Fibroblast of mammary gland (primary cell): ENCODE measurements around the gene SLC1A3.

Experiments
- DNase-seq: peaks from one replicate; pipeline ENCODE4 v3.0.0-alpha.2; 2010; ENCODE audit warnings: low read depth
- H3K4me3 ChIP-seq: 2 replicates; pipeline ENCODE4 v1.5.1; 2011; ENCODE audit warnings: low read depth, mild to moderate bottlenecking, low read length, moderate library complexity; ENCODE audit not compliant: control insufficient read depth
- CTCF ChIP-seq: conservative IDR thresholded peaks from 2 replicates; pipeline ENCODE4 v1.5.1; 2011; ENCODE audit warnings: low read depth, low read length, inconsistent platforms; ENCODE audit not compliant: control insufficient read depth, insufficient read depth

The SLC1A3 gene

GRCh38 chr5:36679221-36679989, 73.0 kb downstream of the SLC1A3 start:
- no peak for DNase-seq
- no peak overlapping the region for H3K4me3 ChIP-seq
- no peak for TF ChIP-seq CTCF

GRCh38 chr5:36680066-36680465, 73.7 kb downstream of the SLC1A3 start:
- TF ChIP-seq CTCF: no peak
- no peak overlapping the region for H3K4me3 ChIP-seq
- no peak for DNase-seq

- DNase-seq: no peak
- H3K4me3 ChIP-seq: no peak overlapping the region
- TF ChIP-seq CTCF: no peak
Observed at GRCh38 chr5:36681711-36682110, 75.3 kb downstream of the SLC1A3 start.

- H3K4me3 ChIP-seq: no peak overlapping the region
- no peak for TF ChIP-seq CTCF
- no peak for DNase-seq
Observed at GRCh38 chr5:36682499-36682898, 76.1 kb downstream of the SLC1A3 start.

- no peak overlapping the region for H3K4me3 ChIP-seq
- no peak for TF ChIP-seq CTCF
- peak; percentile 87 for DNase-seq
Observed at GRCh38 chr5:36683821-36684434, 77.5 kb downstream of the SLC1A3 start.

DNA sequence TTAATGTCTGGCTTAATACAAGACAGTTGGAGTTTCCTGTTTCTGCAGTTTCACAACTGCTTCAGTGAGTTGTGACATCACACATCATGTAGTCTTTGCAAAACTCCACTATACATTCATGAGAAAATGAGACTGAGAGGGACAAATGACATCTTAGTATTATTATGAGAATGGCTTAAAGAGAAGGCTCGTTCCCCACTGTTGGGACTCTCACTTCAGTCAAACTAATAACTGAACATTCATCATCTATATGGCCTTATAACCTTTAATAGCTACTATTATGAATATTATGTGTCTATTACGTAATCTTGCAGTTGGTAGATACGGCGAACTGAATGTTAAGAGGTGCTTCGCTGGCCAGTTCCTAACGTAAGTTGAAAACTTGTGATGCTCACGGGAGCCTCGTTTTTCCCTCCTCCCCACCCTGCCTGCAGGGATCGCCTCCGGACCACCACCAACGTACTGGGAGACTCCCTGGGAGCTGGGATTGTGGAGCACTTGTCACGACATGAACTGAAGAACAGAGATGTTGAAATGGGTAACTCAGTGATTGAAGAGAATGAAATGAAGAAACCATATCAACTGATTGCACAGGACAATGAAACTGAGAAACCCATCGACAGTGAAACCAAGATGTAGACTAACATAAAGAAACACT, 79.4 kb downstream of the SLC1A3 start:
- TF ChIP-seq CTCF: no peak
- no peak overlapping the region for H3K4me3 ChIP-seq
- peak; percentile 69 for DNase-seq
